Progenitor cell of endocrine pancreas (in vitro differentiated cells): ENCODE measurements around the gene ADAMTSL1. TPM values are rescaled to one million over a fixed set of nuclear protein-coding genes. Genes with fewer than 3 reads are reported as not detected.

ENCODE experiments used
- DNase-seq: peaks from one replicate; pipeline ENCODE4 v3.0.0; 2021; ENCODE audit warnings: low spot score; ENCODE audit not compliant: unreplicated experiment
- H3K27ac Mint-ChIP-seq: 2 replicates; pipeline ENCODE4 v1.8.0; 2021; ENCODE audit warnings: mild to moderate bottlenecking, moderate library complexity, mixed read lengths
- H3K27me3 Mint-ChIP-seq: 2 replicates; pipeline ENCODE4 v1.8.0; 2021; ENCODE audit warnings: mixed read lengths
- H3K36me3 Mint-ChIP-seq: 2 replicates; pipeline ENCODE4 v1.8.0; 2022; ENCODE audit warnings: mixed read lengths; ENCODE audit not compliant: insufficient read depth
- H3K4me1 Mint-ChIP-seq: 2 replicates; pipeline ENCODE4 v1.8.0; 2021; ENCODE audit warnings: low read depth, mixed read lengths
- H3K4me3 Mint-ChIP-seq: 2 replicates; pipeline ENCODE4 v1.8.0; 2021; ENCODE audit warnings: low read depth, mild to moderate bottlenecking, moderate library complexity, mixed read lengths
- H3K9me3 Mint-ChIP-seq: 2 replicates; pipeline ENCODE4 v1.8.0; 2021; ENCODE audit warnings: low read depth, mixed read lengths
- CTCF ChIP-seq: fragments of 200-600 bp; sonication (generic); IDR thresholded peaks from one replicate; pipeline ENCODE4 v1.5.0; 2021; ENCODE audit warnings: antibody characterized with exemption, mild to moderate bottlenecking; ENCODE audit not compliant: unreplicated experiment
- total RNA-seq: library from RNA; stranded (reverse); gene quantifications from 2 replicates; pipeline ENCODE4 v1.2.1, GENCODE V29; 2021

ADAMTSL1 gene
- total RNA-seq, 1 donor from 2014 or later, result 2.1 TPM

GRCh38 chr9:18666986-18667772 is 193.2 kb downstream of the ADAMTSL1 start:
- no peaks in the 10 kb centered on the region for H3K27me3 Mint-ChIP-seq
- H3K9me3 Mint-ChIP-seq, result no peaks in the 10 kb centered on the region
- no peaks in the 10 kb centered on the region for H3K36me3 Mint-ChIP-seq
- no peak overlapping the region for H3K4me3 Mint-ChIP-seq
- peaks cover 7% of the 10 kb centered on the region for H3K4me1 Mint-ChIP-seq
- no peak for TF ChIP-seq CTCF
- H3K27ac Mint-ChIP-seq, result no peak overlapping the region
- no peak for DNase-seq

- no peak for TF ChIP-seq CTCF
- H3K9me3 Mint-ChIP-seq, result no peaks in the 10 kb centered on the region
- no peaks in the 10 kb centered on the region for H3K27me3 Mint-ChIP-seq
- no peak overlapping the region for H3K4me3 Mint-ChIP-seq
- peaks cover 15% of the 10 kb centered on the region for H3K4me1 Mint-ChIP-seq
- H3K36me3 Mint-ChIP-seq, result no peaks in the 10 kb centered on the region
- DNase-seq, result no peak
- H3K27ac Mint-ChIP-seq, result no peak overlapping the region
These were observed 195.0 kb downstream of the ADAMTSL1 start for GRCh38 chr9:18668944-18669343.

GRCh38 chr9:18672706-18673105 is 198.8 kb downstream of the ADAMTSL1 start:
- no peak for TF ChIP-seq CTCF
- Mint-ChIP-seq H3K9me3 (no peaks in the 10 kb centered on the region), H3K27ac (peak overlapping the region; percentile 5), H3K27me3 (no peaks in the 10 kb centered on the region), H3K4me1 (peaks cover 15% of the 10 kb centered on the region), H3K4me3 (no peak overlapping the region), H3K36me3 (no peaks in the 10 kb centered on the region)
- no peak for DNase-seq

- Mint-ChIP-seq H3K36me3 (no peaks in the 10 kb centered on the region), H3K27ac (peak overlapping the region; percentile 49), H3K4me3 (no peak overlapping the region), H3K9me3 (no peaks in the 10 kb centered on the region), H3K4me1 (peaks cover 15% of the 10 kb centered on the region), H3K27me3 (no peaks in the 10 kb centered on the region)
- DNase-seq, result no peak
- no peak for TF ChIP-seq CTCF
These were observed 199.2 kb downstream of the ADAMTSL1 start for GRCh38 chr9:18673179-18673578.

DNA sequence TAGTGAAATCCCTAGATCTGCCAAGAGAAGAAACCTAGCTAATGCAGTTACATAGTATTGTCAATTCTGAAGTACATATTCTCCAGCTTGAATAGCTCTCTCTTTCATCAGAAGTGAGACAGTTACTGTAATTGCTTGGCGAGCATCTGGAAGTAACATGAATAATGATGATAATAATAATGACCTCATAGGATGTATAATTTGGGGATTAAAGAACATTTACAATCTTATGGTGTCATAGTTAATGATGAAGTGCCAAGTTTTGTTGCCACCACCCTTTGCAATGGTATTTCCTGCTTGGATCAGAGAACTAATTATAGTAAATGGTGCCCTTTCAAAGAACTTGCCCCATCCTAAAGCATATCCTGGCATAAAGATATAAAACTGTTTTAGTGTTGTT is 201.4 kb downstream of the ADAMTSL1 start:
- Mint-ChIP-seq H3K36me3 (no peaks in the 10 kb centered on the region), H3K9me3 (no peaks in the 10 kb centered on the region), H3K27ac (no peak overlapping the region), H3K27me3 (no peaks in the 10 kb centered on the region), H3K4me1 (peaks cover 8% of the 10 kb centered on the region), H3K4me3 (no peak overlapping the region)
- TF ChIP-seq CTCF, result no peak
- DNase-seq, result no peak
